AG04449 (cell line): Measurements from ENCODE around the gene KLHL35.
A peak's percentile ranks its signal among the peaks of the same experiment; 100 is the strongest.

Source experiments
- CTCF ChIA-PET: fragments of 350-600 bp; formaldehyde crosslinking; extraction: SDS; loops from one replicate; lab custom pipeline; 2021; ENCODE audit warnings: antibody characterized with exemption; lab: Yijun Ruan, JAX
- POLR2A ChIA-PET: fragments of 400-600, 350-600 bp; formaldehyde crosslinking; extraction: SDS; loops from one replicate; lab custom pipeline; 2020; ENCODE audit warnings: antibody characterized with exemption, inconsistent platforms; lab: Yijun Ruan, JAX
- DNase-seq: peaks from one replicate; pipeline ENCODE4 v3.0.0-alpha.2; 2010; ENCODE audit warnings: low read depth, low spot score
- H3K4me3 ChIP-seq: 2 replicates; pipeline ENCODE4 v1.5.1; 2011; ENCODE audit warnings: low read depth, mild to moderate bottlenecking, control low read depth, low read length
- CTCF ChIP-seq: IDR thresholded peaks from one replicate; pipeline ENCODE4 v1.5.1; 2011; ENCODE audit warnings: mild to moderate bottlenecking, moderate library complexity, low read length, control low read depth, inconsistent platforms; ENCODE audit not compliant: insufficient read depth; ENCODE audit errors: missing control alignments

Gene KLHL35

GRCh38 chr11:75387736-75388294 lies 45.2 kb downstream of the KLHL35 start:
- ChIA-PET POLR2A (interaction anchor here (1.0 to 1.9 kb wide), 2 partner anchors 12 to 62 kb away, joined by 3 to 8 read pairs; no protein-coding TSS in a partner anchor), CTCF (interaction anchor here (0.6 to 12.4 kb wide), 41 partner anchors 8 to 480 kb away, joined by 3 to 534 read pairs (median 8); partner anchors contain the start of genes GDPD5 and RPS3)
- no peak for TF ChIP-seq CTCF
- no peak overlapping the region for H3K4me3 ChIP-seq
- DNase-seq, result no peak

- H3K4me3 ChIP-seq, result no peak overlapping the region
- POLR2A ChIA-PET, result interaction anchor here (1.0 to 1.9 kb wide), 2 partner anchors 13 to 61 kb away, joined by 3 to 8 read pairs; no protein-coding TSS in a partner anchor
- no peak for TF ChIP-seq CTCF
- no peak for DNase-seq
- CTCF ChIA-PET, result interaction anchor here (0.7 to 12.4 kb wide), 21 partner anchors 10 to 277 kb away, joined by 3 to 534 read pairs (median 9); partner anchors contain the start of genes GDPD5 and RPS3
Observed at GRCh38 chr11:75386942-75387630, 45.9 kb downstream of the KLHL35 start.

- ChIA-PET CTCF (interaction anchor here (0.6 to 12.4 kb wide), 34 partner anchors 8 to 453 kb away, joined by 3 to 534 read pairs (median 4); partner anchors contain the start of genes ARRB1, GDPD5 and RPS3), POLR2A (no interaction called here)
- no peak for DNase-seq
- TF ChIP-seq CTCF, result peak; percentile 97
- H3K4me3 ChIP-seq, result no peak overlapping the region
Observed at GRCh38 chr11:75384438-75385080, 48.4 kb downstream of the KLHL35 start.

GRCh38 chr11:75383246-75383645 lies 49.8 kb downstream of the KLHL35 start:
- POLR2A ChIA-PET, result no interaction called here
- no peak for TF ChIP-seq CTCF
- no peak for DNase-seq
- H3K4me3 ChIP-seq, result no peak overlapping the region
- CTCF ChIA-PET, result interaction anchor here (1.3 to 12.4 kb wide), 9 partner anchors 10 to 146 kb away, joined by 3 to 534 read pairs (median 35); partner anchors contain the start of gene GDPD5

- no peak for DNase-seq
- CTCF ChIA-PET, result interaction anchor here (1.1 to 12.4 kb wide), 7 partner anchors 8 to 105 kb away, joined by 3 to 534 read pairs (median 18); no protein-coding TSS in a partner anchor
- POLR2A ChIA-PET, result no interaction called here
- TF ChIP-seq CTCF, result no peak
- no peak overlapping the region for H3K4me3 ChIP-seq
Observed at GRCh38 chr11:75380716-75381420, 52.1 kb downstream of the KLHL35 start.
